ENCODE measurements around the gene DMAC2. TPM values are rescaled to one million over a fixed set of nuclear protein-coding genes. Genes with fewer than 3 reads are reported as not detected.
"Not testable (repeated sequence)": the region's sequence is repeated elsewhere in the genome, so short reads cannot be mapped to it uniquely, and the experiment has no call there.

Gene DMAC2
- total RNA-seq, 1 donor from 2014 or later, result 54.9 TPM

DNA sequence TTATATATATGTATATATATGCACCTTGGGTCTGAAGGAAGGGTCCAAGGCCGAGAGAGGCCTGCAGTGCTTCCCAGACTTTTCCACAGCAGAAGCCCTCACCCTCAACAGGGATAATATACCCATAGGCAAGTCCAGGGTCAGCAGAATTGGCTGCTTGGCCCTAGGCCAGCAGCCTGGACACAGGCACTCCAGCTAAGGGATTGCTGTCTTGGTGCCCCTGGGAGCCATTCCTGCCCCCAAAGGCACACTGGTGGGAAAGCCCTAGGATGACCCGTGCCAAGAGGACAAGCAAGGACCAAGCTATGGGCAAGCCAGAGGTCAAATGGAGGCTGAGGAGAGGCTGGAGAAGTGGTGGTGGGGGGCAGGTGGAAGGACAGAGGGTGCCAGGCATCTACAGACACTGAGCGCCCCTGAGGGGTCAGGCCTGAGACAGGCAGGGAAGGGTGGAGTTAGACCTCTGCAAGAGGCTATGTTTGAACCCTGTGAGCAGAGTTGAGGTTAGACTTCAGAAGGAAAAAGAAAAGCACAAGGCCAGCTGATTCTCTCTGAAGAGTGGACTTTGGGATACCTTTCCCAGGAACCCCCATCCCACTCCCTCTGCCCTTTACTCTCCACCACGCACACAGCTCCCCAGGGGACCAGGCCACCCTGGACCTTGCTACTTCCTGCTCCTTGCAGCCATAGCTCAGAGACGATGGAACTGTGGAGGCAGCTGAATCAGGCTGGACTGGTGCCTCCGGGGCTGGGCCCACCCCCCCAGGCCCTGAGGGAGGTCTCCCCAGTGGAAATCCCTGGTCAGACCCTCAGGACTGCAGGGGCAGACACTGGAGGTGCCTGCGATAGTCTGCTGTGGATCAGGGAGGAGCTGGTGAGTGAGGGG lies 3.0 kb upstream of the DMAC2 start, which contains the start of gene ERICH4:
ERICH4 (plus strand) TSS at position 684 of the 883 bp plus-strand sequence; CDS start at position 698, 14 bp downstream.
- TF ChIP-seq, protein P1, sequence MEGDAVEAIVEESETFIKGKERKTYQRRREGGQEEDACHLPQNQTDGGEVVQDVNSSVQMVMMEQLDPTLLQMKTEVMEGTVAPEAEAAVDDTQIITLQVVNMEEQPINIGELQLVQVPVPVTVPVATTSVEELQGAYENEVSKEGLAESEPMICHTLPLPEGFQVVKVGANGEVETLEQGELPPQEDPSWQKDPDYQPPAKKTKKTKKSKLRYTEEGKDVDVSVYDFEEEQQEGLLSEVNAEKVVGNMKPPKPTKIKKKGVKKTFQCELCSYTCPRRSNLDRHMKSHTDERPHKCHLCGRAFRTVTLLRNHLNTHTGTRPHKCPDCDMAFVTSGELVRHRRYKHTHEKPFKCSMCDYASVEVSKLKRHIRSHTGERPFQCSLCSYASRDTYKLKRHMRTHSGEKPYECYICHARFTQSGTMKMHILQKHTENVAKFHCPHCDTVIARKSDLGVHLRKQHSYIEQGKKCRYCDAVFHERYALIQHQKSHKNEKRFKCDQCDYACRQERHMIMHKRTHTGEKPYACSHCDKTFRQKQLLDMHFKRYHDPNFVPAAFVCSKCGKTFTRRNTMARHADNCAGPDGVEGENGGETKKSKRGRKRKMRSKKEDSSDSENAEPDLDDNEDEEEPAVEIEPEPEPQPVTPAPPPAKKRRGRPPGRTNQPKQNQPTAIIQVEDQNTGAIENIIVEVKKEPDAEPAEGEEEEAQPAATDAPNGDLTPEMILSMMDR (conservative IDR thresholded peaks at IDR 0.05; ENCODE audit: low read depth, low read length), result no peak
- H3K4me3 ChIP-seq (ENCODE audit: low read depth, low read length), result no peak within 1 kb of the TSS
- no peak for DNase-seq (ENCODE audit: low read depth)

DNA sequence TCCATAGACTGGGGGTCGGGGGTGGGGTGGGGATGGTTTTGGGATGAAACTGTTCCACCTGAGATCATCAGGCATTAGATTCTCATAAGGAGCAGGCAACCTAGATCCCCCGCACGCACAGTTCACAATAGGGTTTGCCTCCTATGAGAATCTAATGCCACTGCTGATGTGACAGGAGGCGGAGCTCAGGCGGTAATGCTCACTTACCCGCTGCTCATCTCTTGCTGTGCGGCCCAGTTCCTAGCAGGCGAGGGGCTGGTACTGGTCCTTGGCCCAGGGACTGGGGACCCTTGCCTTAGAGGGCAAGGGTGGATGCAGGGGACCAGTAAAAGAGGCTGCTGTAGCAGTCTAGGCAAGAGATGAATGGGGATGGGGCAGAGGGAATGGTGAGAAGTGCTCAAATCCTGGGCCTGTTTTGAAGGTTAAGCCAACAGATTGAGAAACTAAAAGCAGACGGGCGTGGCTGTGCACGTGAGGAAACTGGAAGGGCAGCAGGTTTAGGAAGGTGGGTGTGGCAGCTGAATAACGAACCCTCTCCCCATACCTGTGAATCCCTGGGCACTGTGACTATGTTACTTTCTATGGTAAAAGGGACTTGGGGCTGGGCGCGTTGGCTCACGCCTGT lies 1.7 kb upstream of the DMAC2 start:
- TF ChIP-seq, protein P1 (conservative IDR thresholded peaks at IDR 0.05; ENCODE audit: low read depth, low read length), result no peak
- no peak overlapping the region for H3K4me3 ChIP-seq (ENCODE audit: low read depth, low read length)
- DNase-seq (ENCODE audit: low read depth), result no peak

DNA sequence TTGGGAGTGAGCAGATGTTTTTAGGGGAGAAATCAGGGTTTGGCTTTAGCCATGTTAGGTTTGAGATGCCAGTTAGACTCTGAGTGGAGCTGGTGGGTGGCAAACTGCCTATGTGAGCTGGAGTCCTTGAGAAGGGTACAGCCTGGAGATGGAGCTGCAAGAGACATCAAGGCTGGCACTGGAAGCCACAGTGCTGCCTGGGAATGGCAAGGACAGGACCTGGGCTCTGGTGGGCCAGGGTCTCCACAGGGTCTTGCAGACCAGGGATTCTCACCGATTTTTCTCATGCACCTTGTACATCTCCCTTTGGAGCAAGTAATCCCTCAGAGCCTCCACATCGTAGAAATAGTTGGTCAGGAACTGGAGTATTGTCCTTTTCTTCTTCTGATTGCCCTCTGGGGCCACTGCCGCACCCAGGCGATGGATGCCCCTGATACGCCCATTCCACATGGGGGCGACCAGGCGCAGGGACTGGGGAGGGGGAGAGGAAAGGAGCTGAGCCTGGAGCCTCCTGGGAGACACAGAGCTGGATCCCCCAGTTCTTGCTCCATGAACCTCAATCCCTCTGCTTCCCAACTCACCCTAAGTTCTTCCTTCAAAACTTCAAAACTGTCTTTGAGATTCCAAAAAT lies 1.7 kb downstream of the DMAC2 start:
- TF ChIP-seq, protein P1 (conservative IDR thresholded peaks at IDR 0.05; ENCODE audit: low read depth, low read length), result no peak
- no peak for DNase-seq (ENCODE audit: low read depth)
- no peak overlapping the region for H3K4me3 ChIP-seq (ENCODE audit: low read depth, low read length)

DNA sequence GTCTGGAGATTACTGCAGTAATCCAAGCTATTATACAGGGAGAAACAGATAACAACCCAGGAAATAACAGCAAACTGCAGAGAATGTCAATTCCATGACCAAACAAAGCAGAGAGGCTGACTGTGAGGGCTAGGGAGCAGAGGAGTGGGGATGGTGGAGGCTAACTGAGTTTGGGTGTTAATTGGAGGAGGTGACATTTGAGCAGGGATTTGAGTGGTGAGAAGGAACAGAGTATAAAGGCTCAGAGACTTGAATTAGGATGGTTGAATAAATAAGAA lies 3.1 kb downstream of the DMAC2 start:
- TF ChIP-seq, protein P1 (conservative IDR thresholded peaks at IDR 0.05; ENCODE audit: low read depth, low read length), result no peak
- no peak for DNase-seq (ENCODE audit: low read depth)

DNA sequence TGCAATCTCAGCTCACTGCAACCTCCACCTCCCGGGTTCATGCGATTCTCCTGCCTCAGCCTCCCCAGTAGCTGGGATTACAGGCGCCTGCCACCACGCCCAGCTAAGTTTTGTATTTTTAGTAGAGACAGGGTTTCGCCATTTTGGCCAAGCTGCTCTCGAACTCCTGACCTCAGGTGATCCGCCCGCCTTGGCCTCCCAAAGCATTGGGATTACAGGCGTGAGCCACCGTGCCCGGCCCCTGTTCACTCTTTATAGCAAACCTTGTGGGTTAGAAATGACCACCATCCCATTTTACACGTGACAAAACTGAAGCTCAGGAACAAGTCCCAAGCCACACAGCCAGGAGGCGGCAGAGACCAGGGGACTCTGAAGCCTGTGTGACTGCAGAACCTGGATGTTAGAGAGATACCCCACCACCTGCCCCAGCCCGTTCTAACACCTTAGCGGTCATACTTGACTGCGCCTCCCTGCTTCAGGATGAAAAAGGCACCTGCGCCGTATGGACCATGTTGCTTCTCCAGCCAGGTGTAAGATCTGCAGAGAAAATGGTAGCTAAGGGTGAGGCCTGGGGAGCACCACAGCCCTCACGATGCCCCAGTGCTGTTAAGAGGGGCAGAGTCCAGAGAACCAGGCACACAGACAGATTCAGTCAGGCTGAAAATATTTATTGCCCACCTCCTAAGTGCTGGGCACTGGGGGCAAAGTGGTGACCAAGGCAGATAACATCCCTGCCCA lies 3.6 kb downstream of the DMAC2 start:
- H3K4me3 ChIP-seq (ENCODE audit: low read depth, low read length), result no peak overlapping the region
- TF ChIP-seq, protein P1 (conservative IDR thresholded peaks at IDR 0.05; ENCODE audit: low read depth, low read length), result no peak
- no peak for DNase-seq (ENCODE audit: low read depth)

More for the DNA sequence above, 3.1 kb downstream of the DMAC2 start:
- no peak overlapping the region for H3K4me3 ChIP-seq (ENCODE audit: low read depth, low read length)

DNA sequence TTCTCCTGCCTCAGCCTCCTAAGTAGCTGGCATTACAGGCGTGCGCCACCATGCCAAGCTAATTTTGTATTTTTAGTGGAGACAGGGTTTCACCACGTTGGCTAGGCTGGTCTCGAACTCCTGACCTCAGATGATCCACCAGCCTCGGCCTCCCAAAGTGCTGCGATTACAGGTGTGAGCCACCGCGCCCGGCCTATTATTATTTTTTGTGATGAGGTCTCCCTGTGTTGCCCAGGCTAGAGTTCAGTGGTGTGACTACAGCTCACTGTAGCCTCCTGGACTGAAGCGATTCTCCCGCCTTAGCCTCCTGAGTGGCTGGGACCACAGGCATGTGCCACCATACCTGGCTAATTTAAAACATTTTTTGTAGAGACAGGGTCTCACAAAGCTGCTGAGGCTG lies 4.3 kb downstream of the DMAC2 start:
- not testable (repeated sequence) for H3K4me3 ChIP-seq (ENCODE audit: low read depth, low read length)

DNA sequence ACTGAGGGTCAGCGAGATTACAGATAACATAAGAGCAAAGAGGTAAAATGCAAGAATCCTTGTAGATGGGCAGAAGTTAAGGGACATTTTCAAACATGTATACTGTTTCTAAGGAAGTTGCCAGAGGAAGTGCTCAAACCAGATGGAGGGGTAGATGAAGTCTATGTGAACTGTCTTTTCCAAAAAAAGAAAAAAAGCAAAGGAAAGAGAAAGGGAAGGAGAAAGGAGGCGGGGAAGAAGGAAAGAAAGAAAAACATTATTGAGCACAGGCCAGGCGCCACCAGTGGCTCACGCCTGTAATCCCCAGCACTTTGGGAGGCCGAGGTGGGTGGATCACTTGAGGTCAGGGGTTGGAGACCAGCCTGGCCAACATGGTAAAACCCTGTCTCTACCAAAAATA lies 5.3 kb downstream of the DMAC2 start:
- no peak overlapping the region for H3K4me3 ChIP-seq (ENCODE audit: low read depth, low read length)
- no peak for DNase-seq (ENCODE audit: low read depth)
- TF ChIP-seq, protein P1 (conservative IDR thresholded peaks at IDR 0.05; ENCODE audit: low read depth, low read length), result no peak

More for the DNA sequence above, 4.3 kb downstream of the DMAC2 start:
- DNase-seq (ENCODE audit: low read depth), result not testable (repeated sequence)

All from epithelial cell of proximal tubule (primary cell).